ENCODE data around the gene RPN1. TPM values are rescaled to one million over a fixed set of nuclear protein-coding genes. Genes with fewer than 3 reads are reported as not detected.
A peak's percentile ranks its signal among the peaks of the same experiment; 100 is the strongest.

Gene RPN1
- total and polyA plus RNA-seq, 2 of the 8 experiments (the other 6 are each of a cell fraction or from before 2014, with no cell fraction given): 165 to 211 TPM

DNA sequence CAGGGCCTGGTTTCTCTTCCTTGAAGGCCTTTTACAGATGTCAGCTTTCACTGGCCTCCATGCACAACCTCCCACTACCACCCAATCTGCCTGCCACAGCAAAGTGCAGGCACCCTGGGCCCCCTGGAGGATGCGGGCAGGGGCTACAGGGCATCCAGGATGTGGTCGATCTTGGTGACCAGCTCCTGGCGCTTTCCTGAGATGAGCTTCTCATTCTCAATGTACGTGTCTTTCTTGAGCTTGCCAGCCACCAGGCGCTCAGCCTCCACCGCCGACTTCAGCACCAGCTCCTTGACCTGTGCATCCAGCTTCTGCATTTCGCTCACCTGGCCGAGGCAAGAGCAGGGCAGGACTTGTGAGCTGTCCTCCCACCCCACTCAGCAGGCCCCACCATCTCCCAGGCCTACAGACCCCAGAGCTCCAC, 30.3 kb downstream of the RPN1 start:
- Histone ChIP-seq H3K79me1 (ENCODE audit: low read depth, low read length) (peaks cover 9% of the 10 kb centered on the region), H2AFZ (ENCODE audit: low read length) (no peak overlapping the region), H2BK15ac (ENCODE audit: low read length) (no peak overlapping the region), H4K5ac (ENCODE audit: insufficient read length, low read depth, low read length) (no peak overlapping the region), H3K27ac (ENCODE audit: low read depth, low read length) (no peak overlapping the region), H3K4me3 (ENCODE audit: extremely low read depth in 1 of 4, insufficient read depth in 2 of 4, low read depth in 3 of 4, low read length in 4 of 4) (no peak overlapping the region), H2BK20ac (ENCODE audit: low read length) (no peak overlapping the region), H3K9ac (replicated peaks in 1 of 4; ENCODE audit: extremely low read depth in 1 of 4, low read depth in 3 of 4, low read length in 3 of 4) (no peak overlapping the region), H3K4me1 (replicated peaks in 1 of 4; ENCODE audit: control insufficient read depth in 3 of 4, insufficient read depth in 4 of 4, low read length in 3 of 4) (peaks cover 0 to 7% (median 5%) of the 10 kb centered on the region in 4 experiments; a peak in 6 of 7 replicates), H2BK120ac (replicated peaks; ENCODE audit: low read depth, low read length) (no peak overlapping the region), H3K56ac (replicated peaks; ENCODE audit: insufficient read length, low read depth, low read length) (no peak overlapping the region), H2BK5ac (ENCODE audit: low read depth, low read length) (no peak overlapping the region), H4K91ac (replicated peaks; ENCODE audit: insufficient read length, low read length) (no peak overlapping the region), H3K4ac (replicated peaks; ENCODE audit: insufficient read length, low read depth, low read length) (no peak overlapping the region), H2AK5ac (ENCODE audit: low read depth, low read length) (no peak overlapping the region), H3K18ac (ENCODE audit: extremely low read depth, low read length) (no peak overlapping the region), H3K79me2 (ENCODE audit: control insufficient read depth in 1 of 2, insufficient read depth in 2 of 2, low read length in 2 of 2) (peaks cover 2 to 9% of the 10 kb centered on the region in 2 experiments; a peak in 2 of 4 replicates), H3K9me3 (ENCODE audit: insufficient read depth in 2 of 2, low read depth in 1 of 2, low read length in 1 of 2) (no peaks in the 10 kb centered on the region), H3K23me2 (ENCODE audit: low read depth, low read length) (peaks cover 12% of the 10 kb centered on the region), H2BK12ac (ENCODE audit: low read depth, low read length) (no peak overlapping the region), H4K20me1 (replicated peaks in 1 of 2; ENCODE audit: control insufficient read depth in 1 of 2, insufficient read depth in 2 of 2, low read length in 2 of 2) (peaks cover 2 to 17% of the 10 kb centered on the region in 2 experiments), H3K14ac (ENCODE audit: insufficient read length) (no peak overlapping the region), H3K23ac (ENCODE audit: insufficient read length) (no peak overlapping the region), H4K8ac (ENCODE audit: extremely low read depth, insufficient read depth, low read length) (no peak overlapping the region), H3K36me3 (ENCODE audit: control insufficient read depth in 2 of 4, insufficient read depth in 4 of 4, low read length in 3 of 4) (peaks cover 21 to 43% (median 34%) of the 10 kb centered on the region in 4 experiments), H3K4me2 (ENCODE audit: insufficient read depth in 1 of 2, low read depth in 2 of 2, low read length in 2 of 2) (no peak overlapping the region), H3K27me3 (replicated peaks in 1 of 4; ENCODE audit: control insufficient read depth in 3 of 4, extremely low read depth in 1 of 4, insufficient read depth in 3 of 4, low read length in 3 of 4) (no peaks in the 10 kb centered on the region)
- ChIA-PET CTCF (ENCODE audit: partially characterized antibody) (interaction anchor here (0.6 to 1.9 kb wide), 9 partner anchors 10 to 409 kb away, joined by 3 to 8 read pairs (median 4); no protein-coding TSS in a partner anchor), POLR2A (ENCODE audit: partially characterized antibody) (no interaction called here)
- TF ChIP-seq CTCF (IDR thresholded peaks at IDR 0.05; ENCODE audit: control extremely low read depth in 1 of 3, insufficient read depth in 1 of 3, low read depth in 1 of 3, low read length in 3 of 3) (peak; percentile 22 to 31 (median 30); a peak in 3 of 4 replicates), BACH1 (IDR thresholded peaks at IDR 0.05; ENCODE audit: low read length) (no peak), ZNF274 (IDR thresholded peaks at IDR 0.05; ENCODE audit: borderline replicate concordance, extremely low read depth, low read length) (no peak)
- TF ChIP-seq, protein P1, sequence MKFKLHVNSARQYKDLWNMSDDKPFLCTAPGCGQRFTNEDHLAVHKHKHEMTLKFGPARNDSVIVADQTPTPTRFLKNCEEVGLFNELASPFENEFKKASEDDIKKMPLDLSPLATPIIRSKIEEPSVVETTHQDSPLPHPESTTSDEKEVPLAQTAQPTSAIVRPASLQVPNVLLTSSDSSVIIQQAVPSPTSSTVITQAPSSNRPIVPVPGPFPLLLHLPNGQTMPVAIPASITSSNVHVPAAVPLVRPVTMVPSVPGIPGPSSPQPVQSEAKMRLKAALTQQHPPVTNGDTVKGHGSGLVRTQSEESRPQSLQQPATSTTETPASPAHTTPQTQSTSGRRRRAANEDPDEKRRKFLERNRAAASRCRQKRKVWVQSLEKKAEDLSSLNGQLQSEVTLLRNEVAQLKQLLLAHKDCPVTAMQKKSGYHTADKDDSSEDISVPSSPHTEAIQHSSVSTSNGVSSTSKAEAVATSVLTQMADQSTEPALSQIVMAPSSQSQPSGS (IDR thresholded peaks at IDR 0.05; ENCODE audit: low read length): no peak
- 95% methylated on average over 9 of the region's 9 CpGs; no CpG with 5 or more reads in 1 of the 2 experiments for WGBS, 2 experiments (ENCODE audit: extremely low coverage in 1 of 2, insufficient coverage in 1 of 2, insufficient read length in 1 of 2, insufficient replicate concordance in 2 of 2, low coverage in 1 of 2, low lambda C conversion rate in 2 of 2, missing lambda C conversion rate in 1 of 2)
- DNase-seq (ENCODE audit: low read depth in 1 of 2, low spot score in 2 of 2): no peak
- no peak for FAIRE-seq
